ENCODE measurements around the gene PSRC1. TPM values are rescaled to one million over a fixed set of nuclear protein-coding genes. Genes with fewer than 3 reads are reported as not detected.

PSRC1 gene
- total RNA-seq, 4 donors from 2014 or later: 2.3 to 13.1 (median 8.7) TPM

DNA sequence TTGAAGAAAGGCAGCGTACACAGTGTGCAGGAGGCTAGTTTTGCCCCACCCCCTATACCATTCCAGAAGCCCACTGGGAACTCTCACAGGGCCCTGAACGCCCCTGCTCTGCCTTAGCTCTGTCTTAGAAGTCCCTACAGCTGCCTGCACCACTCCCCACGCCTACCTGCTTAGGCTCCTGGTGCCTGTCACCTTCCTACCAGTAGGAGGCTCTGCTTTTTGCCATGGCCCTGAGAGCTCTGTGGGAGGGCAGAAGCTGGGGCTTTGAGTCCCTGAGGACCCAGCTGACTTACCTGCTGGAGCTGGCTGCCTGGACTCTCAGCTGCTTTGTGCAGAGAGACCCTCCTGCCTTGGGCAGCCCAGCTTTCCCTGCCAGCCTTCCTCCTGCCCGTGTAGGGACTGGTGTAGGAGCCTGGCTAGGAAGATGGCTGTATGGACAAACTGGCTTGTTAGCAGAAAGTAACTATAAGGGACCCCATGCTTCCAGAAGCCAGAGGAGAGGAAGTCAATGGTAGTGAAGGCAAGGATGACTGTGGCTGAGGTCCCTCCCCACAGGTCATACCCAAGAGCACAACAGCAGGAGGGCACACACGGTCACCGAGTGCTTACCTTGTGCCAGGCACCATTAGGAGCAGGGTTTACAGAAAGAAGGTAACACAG lies 43.4 kb downstream of the PSRC1 start:
- TF ChIP-seq POLR2A (IDR thresholded peaks at IDR 0.05): peak in 1 of 4 donors; percentile 8
- TF ChIP-seq, protein P1, sequence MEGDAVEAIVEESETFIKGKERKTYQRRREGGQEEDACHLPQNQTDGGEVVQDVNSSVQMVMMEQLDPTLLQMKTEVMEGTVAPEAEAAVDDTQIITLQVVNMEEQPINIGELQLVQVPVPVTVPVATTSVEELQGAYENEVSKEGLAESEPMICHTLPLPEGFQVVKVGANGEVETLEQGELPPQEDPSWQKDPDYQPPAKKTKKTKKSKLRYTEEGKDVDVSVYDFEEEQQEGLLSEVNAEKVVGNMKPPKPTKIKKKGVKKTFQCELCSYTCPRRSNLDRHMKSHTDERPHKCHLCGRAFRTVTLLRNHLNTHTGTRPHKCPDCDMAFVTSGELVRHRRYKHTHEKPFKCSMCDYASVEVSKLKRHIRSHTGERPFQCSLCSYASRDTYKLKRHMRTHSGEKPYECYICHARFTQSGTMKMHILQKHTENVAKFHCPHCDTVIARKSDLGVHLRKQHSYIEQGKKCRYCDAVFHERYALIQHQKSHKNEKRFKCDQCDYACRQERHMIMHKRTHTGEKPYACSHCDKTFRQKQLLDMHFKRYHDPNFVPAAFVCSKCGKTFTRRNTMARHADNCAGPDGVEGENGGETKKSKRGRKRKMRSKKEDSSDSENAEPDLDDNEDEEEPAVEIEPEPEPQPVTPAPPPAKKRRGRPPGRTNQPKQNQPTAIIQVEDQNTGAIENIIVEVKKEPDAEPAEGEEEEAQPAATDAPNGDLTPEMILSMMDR (IDR thresholded peaks at IDR 0.05): peak in 5 of 6 experiments; percentile 23 to 82 (median 64)

DNA sequence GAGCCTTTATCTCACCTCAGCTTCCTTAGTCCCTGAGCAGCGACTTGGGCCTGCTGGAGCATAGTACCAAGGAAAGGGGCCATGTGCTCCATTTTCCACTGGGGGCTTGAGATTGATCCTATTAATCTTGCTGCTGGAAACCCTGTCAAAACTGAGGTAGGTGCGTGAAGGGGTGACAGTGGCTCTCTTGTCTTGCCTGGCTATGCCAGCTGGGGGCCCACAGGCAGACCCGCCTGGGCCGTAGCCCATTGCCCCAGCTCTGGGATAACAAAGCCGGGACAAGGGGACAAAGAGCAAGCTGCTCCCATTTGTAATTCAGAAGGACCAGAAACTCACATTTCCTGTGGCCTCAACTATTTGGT lies 43.9 kb downstream of the PSRC1 start:
- TF ChIP-seq, protein P1 (IDR thresholded peaks at IDR 0.05): no peak
- no peak for TF ChIP-seq POLR2A (IDR thresholded peaks at IDR 0.05)
- Histone ChIP-seq H3K36me3 (peaks cover 35 to 54% (median 39%) of the 10 kb centered on the region in 3 donors), H3K27me3 (no peaks in the 10 kb centered on the region), H3K4me1 (peaks cover 22 to 43% (median 30%) of the 10 kb centered on the region in 3 donors), H3K9me3 (no peaks in the 10 kb centered on the region), H3K4me3 (no peak overlapping the region), H3K27ac (peak overlapping the region; percentile 83 to 91 (median 85))
- intact Hi-C loops (cut with DNase I): no loop called here
- 20 to 72% methylated on average over 1 to 4 of the region's 5 CpGs for WGBS, 2 donors
- no peak for DNase-seq

More for the DNA sequence above, 43.4 kb downstream of the PSRC1 start:
- Histone ChIP-seq H3K4me1 (peaks cover 22 to 43% (median 30%) of the 10 kb centered on the region in 3 donors), H3K36me3 (peaks cover 35 to 48% (median 38%) of the 10 kb centered on the region in 3 donors), H3K9me3 (no peaks in the 10 kb centered on the region), H3K4me3 (no peak overlapping the region), H3K27ac (peak overlapping the region; percentile 83 to 91 (median 85)), H3K27me3 (no peaks in the 10 kb centered on the region)
- WGBS, 2 donors: 50 to 53% methylated on average over 5 of the region's 6 CpGs
- DNase-seq: no peak
- intact Hi-C loops (cut with DNase I): no loop called here

DNA sequence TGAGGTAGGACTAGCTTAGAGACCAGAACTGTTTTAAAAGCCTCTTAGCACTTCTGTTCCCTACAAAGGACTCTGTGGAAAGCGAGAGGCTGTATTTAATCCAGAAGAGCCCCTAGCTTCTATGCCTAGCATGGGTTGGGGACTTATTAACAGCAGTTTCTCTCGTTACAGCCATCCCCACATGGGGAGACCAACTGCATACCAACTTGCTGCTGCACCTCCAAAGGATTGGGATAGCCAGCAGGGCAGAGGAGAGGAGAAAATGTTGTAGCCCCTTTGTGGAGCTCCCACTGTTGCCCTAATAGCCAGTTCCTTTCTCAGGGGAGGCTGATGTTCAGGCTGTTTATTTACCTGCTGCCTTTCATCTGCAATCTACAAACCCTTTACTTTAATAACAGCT lies 44.6 kb downstream of the PSRC1 start:
- DNase-seq: no peak
- H3K36me3 ChIP-seq: peaks cover 35 to 60% (median 39%) of the 10 kb centered on the region in 3 donors
- no peaks in the 10 kb centered on the region for H3K9me3 ChIP-seq
- WGBS, 2 donors: 64 to 92% methylated on average over 2 of the region's 2 CpGs
- peaks cover 22 to 43% (median 30%) of the 10 kb centered on the region in 3 donors for H3K4me1 ChIP-seq
- no peak overlapping the region for H3K4me3 ChIP-seq
- no peaks in the 10 kb centered on the region for H3K27me3 ChIP-seq
- intact Hi-C loops (cut with DNase I): no loop called here
- peak overlapping the region in 2 of 4 donors; percentile 85 to 91 for H3K27ac ChIP-seq
- no peak for TF ChIP-seq POLR2A (IDR thresholded peaks at IDR 0.05)
- TF ChIP-seq, protein P1 (IDR thresholded peaks at IDR 0.05): no peak

DNA sequence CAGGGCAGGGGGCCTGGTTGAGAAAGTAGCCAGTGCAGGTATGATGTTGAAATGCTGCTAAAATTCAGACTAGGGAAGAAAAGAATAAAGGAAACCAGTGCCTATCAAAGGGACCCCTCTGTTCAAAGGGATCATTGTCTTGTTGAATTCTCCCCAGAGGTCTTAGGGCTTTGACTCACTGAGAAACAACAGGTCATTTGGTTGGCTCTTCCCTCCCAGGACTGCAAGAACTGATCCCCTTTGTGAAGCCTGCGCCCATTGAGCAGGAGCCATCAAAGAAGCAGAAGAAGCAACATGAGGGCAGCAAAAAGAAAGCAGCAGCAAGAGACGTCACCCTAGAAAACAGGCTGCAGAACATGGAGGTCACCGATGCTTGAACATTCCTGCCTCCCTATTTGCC lies 45.4 kb downstream of the PSRC1 start:
- intact Hi-C loops (cut with DNase I): no loop called here
- TF ChIP-seq, protein P1 (IDR thresholded peaks at IDR 0.05): no peak
- TF ChIP-seq POLR2A (IDR thresholded peaks at IDR 0.05): no peak
- no peak overlapping the region for H3K4me3 ChIP-seq
- WGBS, 2 donors: 80 to 88% methylated on average over 3 of the region's 3 CpGs
- no peaks in the 10 kb centered on the region for H3K27me3 ChIP-seq
- H3K9me3 ChIP-seq: no peaks in the 10 kb centered on the region
- peaks cover 22 to 41% (median 30%) of the 10 kb centered on the region in 3 donors for H3K4me1 ChIP-seq
- H3K27ac ChIP-seq: no peak overlapping the region
- H3K36me3 ChIP-seq: peaks cover 35 to 69% (median 47%) of the 10 kb centered on the region in 3 donors
- DNase-seq: no peak

DNA sequence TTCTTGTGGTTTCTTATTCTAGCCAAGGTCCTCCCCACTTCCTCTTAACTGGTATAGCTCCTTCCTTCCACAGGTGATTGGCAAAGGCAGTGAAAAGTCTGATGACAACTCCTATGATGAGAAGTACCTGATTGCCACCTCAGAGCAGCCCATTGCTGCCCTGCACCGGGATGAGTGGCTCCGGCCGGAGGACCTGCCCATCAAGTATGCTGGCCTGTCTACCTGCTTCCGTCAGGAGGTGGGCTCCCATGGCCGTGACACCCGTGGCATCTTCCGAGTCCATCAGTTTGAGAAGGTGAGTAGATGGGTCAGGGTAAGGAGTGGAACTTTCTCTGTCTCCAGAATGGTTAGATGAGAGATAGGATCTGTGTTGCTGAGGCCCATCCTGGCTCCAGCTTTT lies 47.8 kb downstream of the PSRC1 start:
- H3K27me3 ChIP-seq: no peaks in the 10 kb centered on the region
- no peak overlapping the region for H3K27ac ChIP-seq
- peaks cover 37 to 92% (median 69%) of the 10 kb centered on the region in 3 donors for H3K36me3 ChIP-seq
- no peaks in the 10 kb centered on the region for H3K9me3 ChIP-seq
- H3K4me1 ChIP-seq: peaks cover 9 to 17% (median 11%) of the 10 kb centered on the region in 3 donors
- intact Hi-C loops (cut with DNase I): no loop called here
- WGBS, 2 donors: 80 to 100% methylated on average over 1 to 2 of the region's 7 CpGs
- TF ChIP-seq, protein P1 (IDR thresholded peaks at IDR 0.05): no peak
- TF ChIP-seq POLR2A (IDR thresholded peaks at IDR 0.05): no peak
- H3K4me3 ChIP-seq: no peak overlapping the region
- no peak for DNase-seq
